ENCODE data around the gene NYAP2. TPM values are rescaled to one million over a fixed set of nuclear protein-coding genes. Genes with fewer than 3 reads are reported as not detected.

NYAP2 gene
- polyA plus RNA-seq, 3 donors: not detected

DNA sequence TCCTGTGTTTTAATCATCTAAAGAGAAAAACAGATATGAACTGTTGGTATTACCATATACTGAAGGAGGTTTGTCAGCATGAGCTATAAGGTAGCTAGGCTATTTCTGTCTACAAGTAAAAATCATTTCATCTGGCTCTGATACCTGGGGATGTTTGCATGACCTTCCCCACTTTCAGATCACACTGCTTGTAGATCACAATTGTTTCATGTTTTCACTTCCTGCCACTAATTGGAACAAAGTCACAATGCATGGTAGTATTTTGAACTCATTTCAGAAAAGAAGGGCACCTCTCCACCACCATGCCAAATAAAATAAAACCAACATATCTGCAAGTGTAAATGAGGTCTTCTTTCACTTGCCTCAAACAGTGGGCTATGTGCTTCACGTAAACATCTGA is 37.8 kb downstream of the NYAP2 start:
- Histone ChIP-seq H3K4me3 (replicated peaks in 1 of 3; ENCODE audit: low read depth in 2 of 3, low read length in 3 of 3) (no peak overlapping the region), H4K20me1 (ENCODE audit: insufficient read depth, low read length) (no peaks in the 10 kb centered on the region), H2AFZ (ENCODE audit: insufficient read depth, low read depth, low read length, poor library complexity, severe bottlenecking) (no peak overlapping the region), H3K4me2 (replicated peaks; ENCODE audit: extremely low read depth, low read length, poor library complexity, severe bottlenecking) (no peak overlapping the region), H3K27ac (ENCODE audit: low read depth in 1 of 2, low read length in 2 of 2) (no peak overlapping the region), H3K4me1 (ENCODE audit: control insufficient read depth in 1 of 2, insufficient read depth in 2 of 2, low read length in 2 of 2) (no peaks in the 10 kb centered on the region), H3K9ac (ENCODE audit: insufficient read depth, low read length, poor library complexity, severe bottlenecking) (no peak overlapping the region), H3K36me3 (replicated peaks in 1 of 2; ENCODE audit: control insufficient read depth in 1 of 2, insufficient read depth in 2 of 2, low read length in 2 of 2) (no peaks in the 10 kb centered on the region), H3K27me3 (ENCODE audit: control insufficient read depth in 2 of 2, insufficient read depth in 2 of 2, low read length in 2 of 2) (no peaks in the 10 kb centered on the region), H3K79me2 (ENCODE audit: insufficient read depth, low read length) (no peaks in the 10 kb centered on the region), H3K9me3 (replicated peaks in 1 of 2; ENCODE audit: control insufficient read depth in 1 of 2, insufficient read depth in 1 of 2, low read length in 2 of 2) (no peaks in the 10 kb centered on the region)
- WGBS (ENCODE audit: insufficient coverage): no CpG with 5 or more reads among the region's 1 CpG
- intact Hi-C loops (cut with micrococcal nuclease): no loop called here
- Mint-ChIP-seq H3K9me3 (peaks cover 1 to 8% (median 3%) of the 10 kb centered on the region in 7 donors), H3K4me1 (no peaks in the 10 kb centered on the region), H3K4me3 (no peak overlapping the region), H3K27ac (no peak overlapping the region), H3K27me3 (ENCODE audit: low read depth in 3 of 3) (no peaks in the 10 kb centered on the region), H3K36me3 (no peaks in the 10 kb centered on the region)
- DNase-seq: no peak
- no peak for TF ChIP-seq CTCF (IDR thresholded peaks at IDR 0.05)

DNA sequence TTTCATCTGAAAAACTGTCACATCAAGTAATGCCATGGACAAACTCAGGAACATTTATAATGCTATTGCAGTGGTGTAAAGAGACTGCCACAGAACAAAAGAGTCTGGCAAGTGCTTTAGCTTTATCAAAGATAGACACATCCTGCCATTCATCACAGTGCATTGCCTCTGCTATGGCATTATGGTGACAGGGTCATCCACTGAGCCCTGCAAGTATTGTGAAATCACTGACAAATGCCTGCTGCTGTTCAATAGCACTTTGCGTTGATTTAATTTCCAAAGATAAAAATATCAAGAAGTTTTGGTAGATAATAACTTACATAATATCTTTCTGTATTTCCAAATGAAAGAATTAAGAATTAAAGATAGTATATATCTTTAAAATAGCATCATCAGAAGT is 38.7 kb downstream of the NYAP2 start:
- no peaks in the 10 kb centered on the region for H3K27me3 Mint-ChIP-seq (ENCODE audit: low read depth in 3 of 3)
- Histone ChIP-seq H3K4me1 (ENCODE audit: control insufficient read depth in 1 of 2, insufficient read depth in 2 of 2, low read length in 2 of 2) (no peaks in the 10 kb centered on the region), H3K36me3 (replicated peaks in 1 of 2; ENCODE audit: control insufficient read depth in 1 of 2, insufficient read depth in 2 of 2, low read length in 2 of 2) (no peaks in the 10 kb centered on the region), H3K79me2 (ENCODE audit: insufficient read depth, low read length) (no peaks in the 10 kb centered on the region), H3K4me3 (replicated peaks in 1 of 3; ENCODE audit: low read depth in 2 of 3, low read length in 3 of 3) (no peak overlapping the region), H4K20me1 (ENCODE audit: insufficient read depth, low read length) (no peaks in the 10 kb centered on the region), H3K27me3 (ENCODE audit: control insufficient read depth in 2 of 2, insufficient read depth in 2 of 2, low read length in 2 of 2) (no peaks in the 10 kb centered on the region), H3K9ac (ENCODE audit: insufficient read depth, low read length, poor library complexity, severe bottlenecking) (no peak overlapping the region), H3K4me2 (replicated peaks; ENCODE audit: extremely low read depth, low read length, poor library complexity, severe bottlenecking) (no peak overlapping the region), H2AFZ (ENCODE audit: insufficient read depth, low read depth, low read length, poor library complexity, severe bottlenecking) (no peak overlapping the region), H3K9me3 (replicated peaks in 1 of 2; ENCODE audit: control insufficient read depth in 1 of 2, insufficient read depth in 1 of 2, low read length in 2 of 2) (no peaks in the 10 kb centered on the region), H3K27ac (ENCODE audit: low read depth in 1 of 2, low read length in 2 of 2) (no peak overlapping the region)
- intact Hi-C loops (cut with micrococcal nuclease): no loop called here
- DNase-seq: no peak
- H3K4me3 Mint-ChIP-seq: no peak overlapping the region
- H3K27ac Mint-ChIP-seq: no peak overlapping the region
- no peaks in the 10 kb centered on the region for H3K4me1 Mint-ChIP-seq
- H3K9me3 Mint-ChIP-seq: peaks cover 1 to 6% (median 3%) of the 10 kb centered on the region in 7 donors
- H3K36me3 Mint-ChIP-seq: no peaks in the 10 kb centered on the region
- no CpG with 5 or more reads among the region's 1 CpG for WGBS (ENCODE audit: insufficient coverage)
- TF ChIP-seq CTCF (IDR thresholded peaks at IDR 0.05): no peak
